ENCODE data around the gene MIA3. TPM values are rescaled to one million over a fixed set of nuclear protein-coding genes. Genes with fewer than 3 reads are reported as not detected.

The MIA3 gene
- total and polyA plus RNA-seq, 9 of the 15 experiments (the other 6 are each of a cell fraction or from before 2014, with no cell fraction given) = 21.6 to 89.4 (median 40.8) TPM

- TF ChIP-seq MGA (IDR thresholded peaks at IDR 0.05) (peak; percentile 71), STAG1 (CRISPR knock-in tag; IDR thresholded peaks at IDR 0.05; ENCODE audit: borderline replicate concordance) (no peak), ZNF239 (CRISPR knock-in tag; IDR thresholded peaks at IDR 0.05) (no peak), ZNF143 (CRISPR knock-in tag; IDR thresholded peaks at IDR 0.05) (no peak), SMC3 (conservative IDR thresholded peaks at IDR 0.05; ENCODE audit: insufficient read depth, low read depth, low read length) (no peak), NFYB (IDR thresholded peaks at IDR 0.05; ENCODE audit: extremely low read depth, insufficient read length) (peak; percentile 84), POLR3G (IDR thresholded peaks at IDR 0.05; ENCODE audit: extremely low read depth, insufficient read length, insufficient replicate concordance) (no peak), KDM4B (IDR thresholded peaks at IDR 0.05; ENCODE audit: borderline replicate concordance in 2 of 2, low read depth in 1 of 2) (no peak), ESRRA (IDR thresholded peaks at IDR 0.05; ENCODE audit: borderline replicate concordance, low read depth) (no peak), LARP7 (IDR thresholded peaks at IDR 0.05) (0 out of 2 replicates have a peak, but pooled peaks have one; percentile 46), ZNF696 (CRISPR knock-in tag; conservative IDR thresholded peaks at IDR 0.05) (no peak), MAZ (CRISPR knock-in tag; conservative IDR thresholded peaks at IDR 0.05 in 1 of 2, IDR thresholded peaks at IDR 0.05 in 1 of 2) (0 out of 4 replicates have a peak, but pooled peaks have one; percentile 11), MLLT1 (IDR thresholded peaks at IDR 0.05) (no peak), SMARCA5 (IDR thresholded peaks at IDR 0.05) (no peak), DACH1 (IDR thresholded peaks at IDR 0.05; ENCODE audit: partially characterized antibody) (no peak)
Measured at GRCh38 chr1:222617367-222617951, 438 bp upstream of the MIA3 start (continued).
